Neural progenitor cell (in vitro differentiated cells): Measurements from ENCODE around the gene ST7.

Experiments
- CTCF ChIP-seq: fragments of 200-600 bp; sonication (generic); IDR thresholded peaks from 2 replicates; pipeline ENCODE4 v1.5.1; 2017; ENCODE audit warnings: antibody characterized with exemption, mild to moderate bottlenecking
- EZH2 ChIP-seq: fragments of 200-600 bp; sonication (generic); IDR thresholded peaks from 2 replicates; pipeline ENCODE4 v1.6.1; 2017; ENCODE audit warnings: antibody characterized with exemption, mild to moderate bottlenecking, moderate library complexity

DNA sequence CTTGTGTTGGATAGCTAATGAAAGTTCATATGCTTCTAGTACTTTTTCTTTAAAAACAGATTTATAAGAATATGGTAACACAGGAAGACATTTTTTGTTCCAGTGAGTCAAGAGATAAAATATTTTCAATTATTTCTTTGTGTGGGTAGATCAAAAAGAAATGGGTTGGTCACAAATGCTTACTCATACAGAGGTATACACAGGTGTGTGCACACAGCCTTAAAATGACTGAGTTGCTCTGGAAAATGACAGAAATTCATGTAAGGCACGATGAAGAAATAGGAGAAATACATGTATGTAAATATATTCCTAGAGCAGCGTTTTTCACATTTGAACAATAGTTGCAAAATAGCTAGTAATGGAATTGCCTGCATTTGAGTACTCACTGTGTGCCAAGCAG is 66.0 kb downstream of the ST7 start:
- TF ChIP-seq CTCF = no peak
- no peak for TF ChIP-seq EZH2
